Osteoblast (primary cell): ENCODE results near the gene MYBL2. TPM values are rescaled to one million over a fixed set of nuclear protein-coding genes. Genes with fewer than 3 reads are reported as not detected.
A peak's percentile ranks its signal among the peaks of the same experiment; 100 is the strongest.
"Not testable (repeated sequence)": the region's sequence is repeated elsewhere in the genome, so short reads cannot be mapped to it uniquely, and the experiment has no call there.

Experiments
- DNase-seq: peaks from one replicate; pipeline ENCODE4 v3.0.0; 2011; ENCODE audit warnings: low spot score, mixed read lengths; ENCODE audit not compliant: insufficient read length; ENCODE audit errors: missing footprints
- H2AFZ ChIP-seq: 2 replicates; pipeline ENCODE4 v1.6.0; 2011; ENCODE audit warnings: mild to moderate bottlenecking, low read length
- H3K27ac ChIP-seq: 2 replicates; pipeline ENCODE4 v1.5.1; 2011; ENCODE audit warnings: mild to moderate bottlenecking, low read depth, low read length, moderate library complexity
- H3K27me3 ChIP-seq: 2 replicates; pipeline ENCODE4 v1.6.0; 2012; ENCODE audit warnings: mild to moderate bottlenecking, control low read depth, inconsistent platforms, low read length, moderate library complexity; ENCODE audit not compliant: insufficient read depth
- H3K36me3 ChIP-seq: 2 replicates; pipeline ENCODE4 v1.5.1; 2011; ENCODE audit warnings: mild to moderate bottlenecking, low read length, control low read depth, moderate library complexity; ENCODE audit not compliant: insufficient read depth
- H3K4me1 ChIP-seq: 2 replicates; pipeline ENCODE4 v1.5.1; 2011; ENCODE audit warnings: mild to moderate bottlenecking, low read length, control low read depth, moderate library complexity; ENCODE audit not compliant: insufficient read depth
- H3K4me2 ChIP-seq: 2 replicates; pipeline ENCODE4 v1.6.0; 2011; ENCODE audit warnings: mild to moderate bottlenecking, low read length; ENCODE audit not compliant: insufficient read depth
- H3K4me3 ChIP-seq: fragments of 200-600 bp; sonication (generic); 3 replicates; pipeline ENCODE4 v1.5.1; 2012; ENCODE audit warnings: mild to moderate bottlenecking, low read length, inconsistent platforms; ENCODE audit not compliant: insufficient read depth
- H3K79me2 ChIP-seq: 2 replicates; pipeline ENCODE4 v1.6.0; 2012; ENCODE audit warnings: mild to moderate bottlenecking, low read length, control low read depth, inconsistent platforms; ENCODE audit not compliant: insufficient read depth
- H3K9me3 ChIP-seq: 2 replicates; pipeline ENCODE4 v1.5.1; 2011; ENCODE audit warnings: low read depth, low read length, control low read depth
- H4K20me1 ChIP-seq: 2 replicates; pipeline ENCODE4 v1.6.0; 2012; ENCODE audit warnings: mild to moderate bottlenecking, low read length, control low read depth; ENCODE audit not compliant: insufficient read depth
- CTCF ChIP-seq: IDR thresholded peaks from 2 replicates; pipeline ENCODE4 v1.5.1; 2011; ENCODE audit warnings: mild to moderate bottlenecking, low read depth, low read length, moderate library complexity; ENCODE audit errors: extremely low read depth
- total RNA-seq: library from RNA; depleted of rRNA; stranded (reverse); fragments of >200 nt; gene quantifications from 2 replicates; pipeline ENCODE4 v1.2.3, GENCODE V29; 2012

Gene MYBL2
- total RNA-seq, 1 donor: 2.5 TPM

- no peak for TF ChIP-seq CTCF
- Histone ChIP-seq H3K9me3 (no peaks in the 10 kb centered on the region), H2AFZ (peak overlapping the region; percentile 73), H3K36me3 (no peaks in the 10 kb centered on the region), H3K27ac (peak overlapping the region; percentile 86), H3K4me1 (peaks cover 33% of the 10 kb centered on the region), H3K4me2 (peak overlapping the region; percentile 26), H3K4me3 (no peak overlapping the region), H3K79me2 (no peaks in the 10 kb centered on the region), H4K20me1 (no peaks in the 10 kb centered on the region), H3K27me3 (no peaks in the 10 kb centered on the region)
- DNase-seq: no peak
Measured at GRCh38 chr20:43755390-43755789, 88.5 kb downstream of the MYBL2 start.

GRCh38 chr20:43755851-43756250 lies 88.9 kb downstream of the MYBL2 start:
- Histone ChIP-seq H3K4me1 (peaks cover 33% of the 10 kb centered on the region), H2AFZ (peak overlapping the region; percentile 73), H3K79me2 (no peaks in the 10 kb centered on the region), H3K27ac (peak overlapping the region; percentile 86), H3K4me3 (no peak overlapping the region), H3K4me2 (peak overlapping the region; percentile 26), H3K9me3 (no peaks in the 10 kb centered on the region), H3K27me3 (no peaks in the 10 kb centered on the region), H4K20me1 (no peaks in the 10 kb centered on the region), H3K36me3 (no peaks in the 10 kb centered on the region)
- no peak for TF ChIP-seq CTCF
- DNase-seq: peak; percentile 92

- DNase-seq, H2AFZ ChIP-seq, H3K27ac ChIP-seq, H3K4me2 ChIP-seq, H4K20me1 ChIP-seq, H3K4me3 ChIP-seq, H3K27me3 ChIP-seq, H3K79me2 ChIP-seq, H3K36me3 ChIP-seq, H3K9me3 ChIP-seq: not testable (repeated sequence)
- peaks cover 15% of the 10 kb centered on the region for H3K4me1 ChIP-seq
Measured at GRCh38 chr20:43757888-43758287, 91.0 kb downstream of the MYBL2 start.

- DNase-seq: no peak
- no peak overlapping the region for H3K4me2 ChIP-seq
Measured at GRCh38 chr20:43761386-43762340, 94.7 kb downstream of the MYBL2 start.

More at GRCh38 chr20:43761386-43762340, 94.7 kb downstream of the MYBL2 start:
- H3K9me3 ChIP-seq: no peaks in the 10 kb centered on the region
- H3K4me3 ChIP-seq: no peak overlapping the region
- no peaks in the 10 kb centered on the region for H4K20me1 ChIP-seq
- H3K27ac ChIP-seq: no peak overlapping the region
- H2AFZ ChIP-seq: no peak overlapping the region
- no peaks in the 10 kb centered on the region for H3K79me2 ChIP-seq
- no peaks in the 10 kb centered on the region for H3K27me3 ChIP-seq
- TF ChIP-seq CTCF: no peak
- no peaks in the 10 kb centered on the region for H3K36me3 ChIP-seq
- no peaks in the 10 kb centered on the region for H3K4me1 ChIP-seq
